HepG2 (cell line): ENCODE results near the gene CYP2J2. TPM values are rescaled to one million over a fixed set of nuclear protein-coding genes. Genes with fewer than 3 reads are reported as not detected.

Experiments
- ATAC-seq: fragments of 200-7000 bp; cut with Tn5 transposase; 3 replicates; pipeline ENCODE4 v1.9.1; 2020; ENCODE audit warnings: mild to moderate bottlenecking, moderate library complexity
- BruUV-seq: library from RNA; stranded (reverse); fragments of 400-500 nt; replicated peaks from 2 replicates; lab custom pipeline; 2021; lab: Mats Ljungman, UMichigan
- CTCF ChIA-PET: fragments of 300-600 bp; formaldehyde crosslinking; extraction: SDS; loops from one replicate; lab custom pipeline; 2021; ENCODE audit warnings: low total read pairs, inconsistent platforms, low intra/inter-chr PET ratio; lab: Yijun Ruan, JAX
- POLR2A ChIA-PET: fragments of 350-600 bp; sonication (Branson Sonifier 250); formaldehyde crosslinking; loops from one replicate; lab custom pipeline; 2020; ENCODE audit warnings: antibody characterized with exemption, inconsistent platforms; lab: Yijun Ruan, JAX
- DNase-seq: peaks from one replicate; pipeline ENCODE4 v3.0.0-alpha.2; 2015; ENCODE audit warnings: low spot score
- FAIRE-seq: peaks from 3 replicates; lab custom pipeline; 2011; peaks lifted over from hg19 to GRCh38; lab: Jason Lieb, UNC
- H2AFZ ChIP-seq: one replicate; pipeline ENCODE4 v1.6.1; 2011; ENCODE audit warnings: low read length, inconsistent platforms
- H3K27ac ChIP-seq: fragments of 300-600 bp; 3 replicates; pipeline ENCODE4 v1.8.0; 2011; ENCODE audit warnings: mixed run types, mild to moderate bottlenecking, mixed read lengths, low read length, inconsistent platforms; ENCODE audit not compliant: insufficient read depth; ENCODE audit errors: extremely low read length
- H3K27me3 ChIP-seq, 2 experiments: fragments of 200-600 bp in 1 of 2; 2 replicates in 1 of 2; 3 replicates in 1 of 2; pipeline versions ENCODE4 v1.6.0 to v1.8.0; 2011; ENCODE audit warnings: low read length in 2 of 2, mild to moderate bottlenecking in 2 of 2, moderate library complexity in 2 of 2, inconsistent platforms in 1 of 2; ENCODE audit not compliant: insufficient read depth in 2 of 2, control insufficient read depth in 1 of 2
- H3K36me3 ChIP-seq, 2 experiments: fragments of 200-600 bp in 1 of 2; replicated peaks in 1 of 2; 2 replicates in 1 of 2; 3 replicates in 1 of 2; pipeline versions ENCODE4 v1.5.1 to v1.8.0; 2011; ENCODE audit warnings: low read length in 2 of 2, inconsistent platforms in 1 of 2; ENCODE audit not compliant: insufficient read depth in 2 of 2, control insufficient read depth in 1 of 2
- H3K4me1 ChIP-seq: 2 replicates; pipeline ENCODE4 v1.5.1; 2012; ENCODE audit warnings: low read length, inconsistent platforms; ENCODE audit not compliant: insufficient read depth
- H3K4me2 ChIP-seq: 2 replicates; pipeline ENCODE4 v1.6.0; 2011; ENCODE audit warnings: low read depth, low read length, inconsistent platforms
- H3K4me3 ChIP-seq, 3 experiments: fragments of 200-600 bp in 1 of 3; sonication (generic), shearing (Covaris generic) in 1 of 3; replicated peaks in 1 of 3; 2 replicates each; pipeline ENCODE4 v1.5.1; 2011 to 2016; ENCODE audit warnings: low read length in 3 of 3, inconsistent platforms in 2 of 3, low read depth in 2 of 3, mild to moderate bottlenecking in 2 of 3, control low read depth in 1 of 3, mixed read lengths in 1 of 3; ENCODE audit not compliant: insufficient read depth in 1 of 3
- H3K79me2 ChIP-seq: one replicate; pipeline ENCODE4 v1.6.1; 2011; ENCODE audit warnings: low read length, inconsistent platforms; ENCODE audit not compliant: insufficient read depth
- H3K9ac ChIP-seq: 2 replicates; pipeline ENCODE4 v1.6.0; 2011; ENCODE audit warnings: mild to moderate bottlenecking, low read depth, low read length, inconsistent platforms; ENCODE audit not compliant: insufficient read depth
- H3K9me3 ChIP-seq: 2 replicates; pipeline ENCODE4 v1.5.1; 2012; ENCODE audit warnings: mild to moderate bottlenecking, low read length
- H4K20me1 ChIP-seq: 2 replicates; pipeline ENCODE4 v1.6.0; 2011; ENCODE audit warnings: inconsistent platforms, mild to moderate bottlenecking, low read length, moderate library complexity; ENCODE audit not compliant: insufficient read depth
- GATA4 ChIP-seq: sonication (generic); IDR thresholded peaks from 2 replicates; pipeline ENCODE4 v1.6.1; 2016; ENCODE audit warnings: antibody characterized with exemption, low read depth, borderline replicate concordance
- GATAD2A ChIP-seq: IDR thresholded peaks from 2 replicates; pipeline ENCODE4 v1.6.1; 2016
- GTF2F1 ChIP-seq: fragments of 150-350 bp; IDR thresholded peaks from 2 replicates; pipeline ENCODE4 v1.6.1; 2014; ENCODE audit warnings: low read length
- HDAC2 ChIP-seq: sonication (generic); formaldehyde crosslinking; IDR thresholded peaks from 2 replicates; pipeline ENCODE4 v1.4.0; 2020; ENCODE audit warnings: missing genetic modification reagents
- MXI1 ChIP-seq: IDR thresholded peaks from 3 replicates; pipeline ENCODE4 v1.6.1; 2012; ENCODE audit warnings: low read depth, low read length, inconsistent platforms, borderline replicate concordance
- PHF21A ChIP-seq: sonication (generic); formaldehyde crosslinking; IDR thresholded peaks from 2 replicates; pipeline ENCODE4 v1.5.0; 2020; ENCODE audit warnings: mild to moderate bottlenecking, missing genetic modification reagents
- ZFP36L2 ChIP-seq: sonication (generic); formaldehyde crosslinking; IDR thresholded peaks from 2 replicates; pipeline ENCODE4 v1.4.0; 2020; ENCODE audit warnings: missing genetic modification reagents
- ZNF20 ChIP-seq: sonication (generic); formaldehyde crosslinking; IDR thresholded peaks from 2 replicates; pipeline ENCODE4 v1.4.0; 2020; ENCODE audit warnings: mild to moderate bottlenecking, moderate library complexity, missing genetic modification reagents
- ZNF512B ChIP-seq: sonication (generic); formaldehyde crosslinking; IDR thresholded peaks from 2 replicates; pipeline ENCODE4 v1.5.1; 2020; ENCODE audit warnings: missing genetic modification reagents, mild to moderate bottlenecking, borderline replicate concordance
- ZNF597 ChIP-seq: sonication (generic); formaldehyde crosslinking; IDR thresholded peaks from 2 replicates; pipeline ENCODE4 v1.5.0; 2020; ENCODE audit warnings: missing genetic modification reagents
- ZNF768 ChIP-seq: sonication (generic); formaldehyde crosslinking; IDR thresholded peaks from 2 replicates; pipeline ENCODE4 v1.4.0; 2020; ENCODE audit warnings: missing genetic modification reagents
- ZSCAN20 ChIP-seq: sonication (generic); formaldehyde crosslinking; IDR thresholded peaks from 2 replicates; pipeline ENCODE4 v1.4.0; 2020; ENCODE audit warnings: missing genetic modification reagents, mild to moderate bottlenecking, borderline replicate concordance
- ZSCAN22 ChIP-seq: sonication (generic); formaldehyde crosslinking; IDR thresholded peaks from 2 replicates; pipeline ENCODE4 v1.4.0; 2020; ENCODE audit warnings: mild to moderate bottlenecking, missing genetic modification reagents
- WGBS: methylation state at CpG from one replicate; pipeline ENCODE4 v1.1.6; 2017; ENCODE audit warnings: low lambda C conversion rate; 5-methylcytosine and 5-hydroxymethylcytosine counted together
- in situ Hi-C: cut with HindIII; loops from 2 replicates; pipeline ENCODE4 v1.10.0; 2017; ENCODE audit warnings: low pct_unique_long_range_greater_than_20kb; ENCODE audit not compliant: extremely low pct_ligation_motif_present
- intact Hi-C: fragments of 100-400 bp; cut with micrococcal nuclease; formaldehyde crosslinking; loops from one replicate; pipeline ENCODE4 v1.10.0; 2022; ENCODE audit not compliant: unreplicated experiment
- polyA plus RNA-seq, 8 experiments: library from polyadenylated mRNA; depleted of rRNA in 3 of 8; stranded (reverse) in 7 of 8; unstranded in 1 of 8; fragments of >200 nt; fragmentation: Illumina TruSeq in 4 of 8; extraction: Trizol in 4 of 8; gene quantifications; 2 replicates each; pipeline versions ENCODE4 v1.2.1 to v1.2.3, GENCODE V29; 2011 to 2016; ENCODE audit warnings: low read depth in 4 of 8, missing spikeins in 1 of 8, mixed read lengths in 1 of 8; ENCODE audit not compliant: insufficient read depth in 1 of 8
- total RNA-seq, 5 experiments: library from RNA; depleted of rRNA; stranded (reverse); fragments of >200 nt; fragmentation: Illumina TruSeq; extraction: Trizol; gene quantifications; 2 replicates each; pipeline ENCODE4 v1.2.3, GENCODE V29; 2016; ENCODE audit warnings: low read depth in 1 of 5

The CYP2J2 gene
- total and polyA plus RNA-seq, 2 of the 13 experiments (the other 11 are each of a cell fraction or from before 2014, with no cell fraction given) = 2.1 to 5.9 TPM

GRCh38 chr1:59908084-59908483, 18.5 kb downstream of the CYP2J2 start:
- intact Hi-C loops (no loop called here), in situ Hi-C loops (no loop called here)
- CTCF ChIA-PET = no interaction called here
- Histone ChIP-seq H3K4me1 (peaks cover 16% of the 10 kb centered on the region), H3K27me3 (no peaks in the 10 kb centered on the region), H3K79me2 (no peaks in the 10 kb centered on the region), H3K36me3 (peaks cover 2 to 17% of the 10 kb centered on the region in 2 experiments; a peak in 4 of 5 replicates), H4K20me1 (no peaks in the 10 kb centered on the region), H3K4me2 (no peak overlapping the region), H3K27ac (peak overlapping the region; percentile 12), H3K9me3 (no peaks in the 10 kb centered on the region), H3K4me3 (no peak overlapping the region), H2AFZ (no peak overlapping the region), H3K9ac (no peak overlapping the region)
- TF ChIP-seq ZNF768 (peak; percentile 68; the same call in 1 of the 2 replicates), PHF21A (CRISPR knock-in tag) (no peak)
- DNase-seq (no peak), FAIRE-seq (no peak), ATAC-seq (no peak)
- BruUV-seq = no TSS peak
- 89% methylated on average over 2 of the region's 2 CpGs for WGBS
- POLR2A ChIA-PET = no interaction called here

DNA sequence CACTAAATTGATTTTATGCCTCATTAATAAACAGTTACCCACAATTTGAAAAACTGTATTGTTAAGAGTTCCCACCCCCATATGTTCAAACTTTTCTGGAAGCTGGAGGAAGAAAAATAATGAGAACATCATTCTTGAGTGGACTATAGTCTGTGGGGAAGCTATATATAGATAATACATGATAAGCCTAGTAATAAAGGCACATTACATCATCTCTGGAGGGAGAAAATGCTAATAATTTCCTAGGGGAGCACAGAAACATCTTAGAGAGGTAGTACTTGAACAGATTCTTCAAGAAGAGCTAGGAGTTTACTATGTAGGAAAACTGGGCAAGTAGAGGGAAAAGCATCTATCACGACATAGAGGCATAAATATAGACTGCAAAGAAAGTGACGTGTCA, 19.6 kb downstream of the CYP2J2 start:
- intact Hi-C loops (no loop called here), in situ Hi-C loops (no loop called here)
- Histone ChIP-seq H2AFZ (no peak overlapping the region), H3K4me2 (no peak overlapping the region), H3K9me3 (no peaks in the 10 kb centered on the region), H3K27ac (no peak overlapping the region), H4K20me1 (no peaks in the 10 kb centered on the region), H3K36me3 (peaks cover 2 to 15% of the 10 kb centered on the region in 2 experiments; a peak in 4 of 5 replicates), H3K4me1 (peaks cover 16% of the 10 kb centered on the region), H3K4me3 (no peak overlapping the region), H3K27me3 (no peaks in the 10 kb centered on the region), H3K9ac (no peak overlapping the region), H3K79me2 (no peaks in the 10 kb centered on the region)
- 88% methylated on average over 2 of the region's 2 CpGs for WGBS
- DNase-seq = no peak
- no peak for FAIRE-seq
- ATAC-seq = no peak
- POLR2A ChIA-PET = no interaction called here
- CTCF ChIA-PET = no interaction called here
- BruUV-seq = no TSS peak
- no peak for TF ChIP-seq HDAC2 (CRISPR knock-in tag)
- TF ChIP-seq GATA4 = no peak
- no peak for TF ChIP-seq GATAD2A (CRISPR knock-in tag)
- TF ChIP-seq ZNF512B (CRISPR knock-in tag) = no peak
- no peak for TF ChIP-seq MXI1
- TF ChIP-seq ZFP36L2 (CRISPR knock-in tag) = no peak
- no peak for TF ChIP-seq ZNF20 (CRISPR knock-in tag)
- TF ChIP-seq ZSCAN20 (CRISPR knock-in tag) = no peak
- no peak for TF ChIP-seq ZNF597 (CRISPR knock-in tag)
- no peak for TF ChIP-seq GTF2F1
- no peak for TF ChIP-seq ZSCAN22
